HCT116 (cell line): ENCODE measurements around the gene CSNK1D. TPM values are rescaled to one million over a fixed set of nuclear protein-coding genes. Genes with fewer than 3 reads are reported as not detected.
A peak's percentile ranks its signal among the peaks of the same experiment; 100 is the strongest.

Experiments used
- ATAC-seq: fragments of 200-7000 bp; cut with Tn5 transposase; 2 replicates; pipeline ENCODE4 v1.9.1; 2020; ENCODE audit warnings: mild to moderate bottlenecking, moderate library complexity
- BruUV-seq: library from RNA; stranded (reverse); fragments of 400-500 nt; replicated peaks from 2 replicates; lab custom pipeline; 2021; lab: Mats Ljungman, UMichigan
- CTCF ChIA-PET: fragments of 300-600 bp; sonication (Branson Sonifier 250); formaldehyde crosslinking; loops from one replicate; lab custom pipeline; 2021; ENCODE audit warnings: antibody characterized with exemption; lab: Charles Lee
- POLR2A ChIA-PET: fragments of 300-600, 350-600 bp; sonication (Branson Sonifier 250); formaldehyde crosslinking; loops from one replicate; lab custom pipeline; 2021; ENCODE audit warnings: antibody characterized with exemption; lab: Charles Lee
- RAD21 ChIA-PET, 2 experiments: fragments of 300-600 bp; sonication (Branson Sonifier 250); formaldehyde crosslinking; loops; one replicate each; lab custom pipeline; 2023; ENCODE audit warnings: low total read pairs in 2 of 2; ENCODE audit not compliant: uncharacterized antibody in 2 of 2, unreplicated experiment in 2 of 2, low non-redundant PET in 1 of 2; lab: Charles Lee
- DNase-seq: peaks from one replicate; pipeline ENCODE4 v3.0.0-alpha.2; 2010; ENCODE audit warnings: low read depth, low spot score
- H2AFZ ChIP-seq: fragments of 200-600 bp; shearing (Covaris generic), sonication (generic); 2 replicates; pipeline ENCODE4 v1.6.1; 2017; ENCODE audit warnings: low read depth, mixed run types, mixed read lengths, antibody characterized with exemption, low read length; ENCODE audit not compliant: poor library complexity, severe bottlenecking
- H3K27ac ChIP-seq: 2 replicates; pipeline ENCODE4 v1.5.1; 2012; ENCODE audit warnings: low read depth, low read length
- H3K27me3 ChIP-seq: fragments of 200-600 bp; sonication (generic); 2 replicates; pipeline ENCODE4 v1.6.1; 2016; ENCODE audit warnings: mixed run types, low read length, mixed read lengths; ENCODE audit not compliant: insufficient read depth
- H3K36me3 ChIP-seq, 2 experiments: fragments of 200-500 bp in 1 of 2; fragments of 200-600 bp in 1 of 2; sonication (Bioruptor generic) in 1 of 2; sonication (generic) in 1 of 2; 2 replicates each; pipeline versions ENCODE4 v1.5.1 to v1.6.1; 2014 to 2016; ENCODE audit warnings: low read length in 2 of 2, inconsistent platforms in 1 of 2, mixed read lengths in 1 of 2, mixed run types in 1 of 2; ENCODE audit not compliant: insufficient read depth in 2 of 2, control insufficient read depth in 1 of 2
- H3K4me1 ChIP-seq, 2 experiments: fragments of 200-600 bp in 1 of 2; sonication (generic) in 1 of 2; 2 replicates each; pipeline versions ENCODE4 v1.5.1 to v1.6.1; 2012 to 2017; ENCODE audit warnings: low read length in 2 of 2, inconsistent platforms in 1 of 2, mild to moderate bottlenecking in 1 of 2, mixed read lengths in 1 of 2, mixed run types in 1 of 2, moderate library complexity in 1 of 2; ENCODE audit not compliant: insufficient read depth in 2 of 2, control insufficient read depth in 1 of 2
- H3K4me2 ChIP-seq: fragments of 200-600 bp; sonication (generic); 2 replicates; pipeline ENCODE4 v1.6.1; 2017; ENCODE audit warnings: mixed run types, low read length, mixed read lengths
- H3K4me3 ChIP-seq, 2 experiments: fragments of 200-600 bp in 1 of 2; sonication (generic) in 1 of 2; replicated peaks in 1 of 2; 2 replicates each; pipeline ENCODE4 v1.5.1; 2011 to 2016; ENCODE audit warnings: low read length in 2 of 2, control low read depth in 1 of 2, low read depth in 1 of 2, mild to moderate bottlenecking in 1 of 2, mixed read lengths in 1 of 2, mixed run types in 1 of 2
- H3K79me2 ChIP-seq: fragments of 200-600 bp; sonication (generic); 2 replicates; pipeline ENCODE4 v1.6.1; 2017; ENCODE audit warnings: mild to moderate bottlenecking, mixed run types, low read length, moderate library complexity, mixed read lengths; ENCODE audit not compliant: insufficient read depth
- H3K9ac ChIP-seq: fragments of 200-600 bp; sonication (generic); 2 replicates; pipeline ENCODE4 v1.6.1; 2016; ENCODE audit warnings: low read length, mixed read lengths
- H3K9me2 ChIP-seq: fragments of 200-600 bp; sonication (generic), shearing (Covaris generic); 2 replicates; pipeline ENCODE4 v1.6.1; 2017; ENCODE audit warnings: mixed run types, mild to moderate bottlenecking, moderate library complexity; ENCODE audit not compliant: insufficient read depth
- H3K9me3 ChIP-seq, 2 experiments: fragments of 200-500 bp in 1 of 2; fragments of 200-600 bp in 1 of 2; sonication (Bioruptor generic) in 1 of 2; sonication (generic) in 1 of 2; 2 replicates each; pipeline ENCODE4 v1.6.1; 2014 to 2017; ENCODE audit warnings: low read length in 2 of 2, mixed read lengths in 2 of 2, inconsistent platforms in 1 of 2, low read depth in 1 of 2, mild to moderate bottlenecking in 1 of 2, mixed run types in 1 of 2, moderate library complexity in 1 of 2; ENCODE audit not compliant: control insufficient read depth in 1 of 2, insufficient read depth in 1 of 2
- H4K20me1 ChIP-seq: fragments of 200-600 bp; sonication (generic), shearing (Covaris generic); 2 replicates; pipeline ENCODE4 v1.6.1; 2017; ENCODE audit warnings: mixed run types, mild to moderate bottlenecking, moderate library complexity; ENCODE audit not compliant: insufficient read depth
- ATF3 ChIP-seq: IDR thresholded peaks from 2 replicates; pipeline ENCODE4 v1.6.1; 2012
- CBX3 ChIP-seq: IDR thresholded peaks from 2 replicates; pipeline ENCODE4 v1.6.1; 2012; ENCODE audit warnings: low read depth
- CEBPB ChIP-seq: IDR thresholded peaks from 2 replicates; pipeline ENCODE4 v1.6.1; 2012; ENCODE audit warnings: low read depth
- EGR1 ChIP-seq: IDR thresholded peaks from 2 replicates; pipeline ENCODE4 v1.6.1; 2012; ENCODE audit warnings: low read depth
- FOSL1 ChIP-seq: IDR thresholded peaks from 2 replicates; pipeline ENCODE4 v1.6.1; 2012; ENCODE audit warnings: low read depth
- POLR2A ChIP-seq: IDR thresholded peaks from 2 replicates; pipeline ENCODE4 v1.7.0; 2011; ENCODE audit warnings: borderline replicate concordance; ENCODE audit not compliant: insufficient read depth, insufficient read length; ENCODE audit errors: extremely low read depth
- RAD21 ChIP-seq: IDR thresholded peaks from 2 replicates; pipeline ENCODE4 v1.6.1; 2012; ENCODE audit warnings: low read depth, mild to moderate bottlenecking
- SIN3A ChIP-seq: IDR thresholded peaks from 2 replicates; pipeline ENCODE4 v1.6.1; 2012; ENCODE audit warnings: low read depth
- SRF ChIP-seq: IDR thresholded peaks from 2 replicates; pipeline ENCODE4 v1.6.1; 2012; ENCODE audit warnings: low read depth
- TCF7L2 ChIP-seq: IDR thresholded peaks from 2 replicates; pipeline ENCODE4 v1.7.0; 2011; ENCODE audit warnings: borderline replicate concordance, inconsistent platforms; ENCODE audit not compliant: insufficient read depth, insufficient read length; ENCODE audit errors: extremely low read depth
- YY1 ChIP-seq: IDR thresholded peaks from 2 replicates; pipeline ENCODE4 v1.6.1; 2011; ENCODE audit warnings: low read length, low read depth, moderate library complexity, mild to moderate bottlenecking; ENCODE audit not compliant: insufficient replicate concordance; ENCODE audit errors: extremely low read depth
- ZBTB33 ChIP-seq: IDR thresholded peaks from 2 replicates; pipeline ENCODE4 v1.6.1; 2011; ENCODE audit warnings: mild to moderate bottlenecking, low read length, moderate library complexity; ENCODE audit not compliant: insufficient replicate concordance; ENCODE audit errors: extremely low read depth
- ZFX ChIP-seq: fragments of 450-650 bp; IDR thresholded peaks from 2 replicates; pipeline ENCODE4 v1.6.1; 2017
- ZNF274 ChIP-seq: fragments of 200-500 bp; sonication (Bioruptor generic); IDR thresholded peaks from 2 replicates; pipeline ENCODE4 v1.6.1; 2014; ENCODE audit warnings: mild to moderate bottlenecking, low read depth, low read length, inconsistent platforms
- intact Hi-C: fragments of 100-400 bp; cut with micrococcal nuclease; formaldehyde crosslinking; loops from 2 replicates; pipeline ENCODE4 v1.10.0; 2022
- total RNA-seq: library from RNA; stranded (reverse); gene quantifications from one replicate; pipeline ENCODE4 v1.2.1, GENCODE V29; 2021; ENCODE audit not compliant: unreplicated experiment
- TF ChIP-seq, protein P1 (sequence below): IDR thresholded peaks from 2 replicates; pipeline ENCODE4 v1.6.1; 2012

The CSNK1D gene
- total RNA-seq, 1 experiment from 2014 or later = 176 TPM

DNA sequence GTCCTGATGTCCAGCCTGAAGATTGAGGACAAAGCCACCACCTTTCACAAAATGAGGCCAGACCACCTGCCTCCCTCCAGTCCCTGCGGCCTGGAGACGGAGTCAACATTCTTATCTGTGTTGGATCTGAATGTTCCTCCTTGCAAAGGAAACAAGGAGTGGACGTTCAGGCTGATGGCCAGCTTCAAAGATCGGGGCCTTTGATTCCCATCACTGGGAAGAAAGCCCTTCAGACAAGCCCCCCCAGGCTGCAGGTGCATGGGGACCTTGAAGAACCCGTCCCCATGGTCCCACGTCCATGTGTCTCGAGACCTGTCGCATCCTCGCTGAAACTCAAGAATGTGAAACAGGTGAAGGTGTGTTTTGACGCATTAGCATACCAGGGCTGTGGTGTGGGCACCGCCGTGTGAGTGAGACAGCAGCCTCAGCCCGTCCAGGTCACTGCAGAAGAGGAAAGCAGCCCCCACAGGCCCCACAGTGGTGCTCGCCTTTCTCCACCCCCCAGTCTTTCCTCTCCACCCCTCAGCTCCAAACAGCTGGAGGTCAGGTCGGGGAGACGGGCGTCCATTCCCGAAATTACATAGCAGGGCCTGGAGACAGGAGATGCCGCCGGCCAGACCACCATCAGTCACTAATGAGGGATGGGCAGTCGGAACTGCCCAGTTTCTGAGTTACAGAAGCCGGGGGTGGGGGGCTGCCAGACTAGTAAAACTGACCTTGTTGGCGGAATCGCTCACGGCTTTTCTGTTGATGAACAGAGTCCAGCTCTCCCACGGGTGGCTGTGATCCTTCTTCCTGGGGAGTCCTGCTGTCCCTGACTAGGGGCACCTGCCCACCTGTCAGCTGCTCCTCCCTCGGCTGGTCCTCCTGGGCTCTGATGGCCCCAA, 877 bp upstream of the CSNK1D start:
- H3K4me2 ChIP-seq = peak overlapping the region; percentile 79
- H3K9ac ChIP-seq = peak overlapping the region; percentile 91
- no peak overlapping the region for H2AFZ ChIP-seq
- ATAC-seq (no peak), DNase-seq (no peak)
- H4K20me1 ChIP-seq = peaks cover 14% of the 10 kb centered on the region; the same call in 1 of the 2 replicates
- no peaks in the 10 kb centered on the region for H3K27me3 ChIP-seq
- intact Hi-C loops = no loop called here
- H3K79me2 ChIP-seq = peaks cover 38% of the 10 kb centered on the region
- no peaks in the 10 kb centered on the region for H3K9me3 ChIP-seq
- POLR2A ChIA-PET = interaction anchor here (1.0 to 2.4 kb wide), 4 partner anchors 8 to 18 kb away, joined by 3 to 11 read pairs (median 3); no protein-coding TSS in a partner anchor
- CTCF ChIA-PET = no interaction called here
- RAD21 ChIA-PET = no interaction called here
- H3K27ac ChIP-seq = peak overlapping the region; percentile 95; the same call in 1 of the 2 replicates
- H3K4me1 ChIP-seq = peaks cover 10 to 47% of the 10 kb centered on the region in 2 experiments
- TF ChIP-seq POLR2A = no peak
- TF ChIP-seq EGR1 = no peak
- no peak for TF ChIP-seq SRF
- no peak for TF ChIP-seq ZFX
- no peak for TF ChIP-seq SIN3A
- TF ChIP-seq CBX3 = no peak
- peaks cover 13 to 25% of the 10 kb centered on the region in 2 experiments for H3K36me3 ChIP-seq
- no TSS peak for BruUV-seq
- no peaks in the 10 kb centered on the region for H3K9me2 ChIP-seq
- peak overlapping the region; percentile 77 for H3K4me3 ChIP-seq

DNA sequence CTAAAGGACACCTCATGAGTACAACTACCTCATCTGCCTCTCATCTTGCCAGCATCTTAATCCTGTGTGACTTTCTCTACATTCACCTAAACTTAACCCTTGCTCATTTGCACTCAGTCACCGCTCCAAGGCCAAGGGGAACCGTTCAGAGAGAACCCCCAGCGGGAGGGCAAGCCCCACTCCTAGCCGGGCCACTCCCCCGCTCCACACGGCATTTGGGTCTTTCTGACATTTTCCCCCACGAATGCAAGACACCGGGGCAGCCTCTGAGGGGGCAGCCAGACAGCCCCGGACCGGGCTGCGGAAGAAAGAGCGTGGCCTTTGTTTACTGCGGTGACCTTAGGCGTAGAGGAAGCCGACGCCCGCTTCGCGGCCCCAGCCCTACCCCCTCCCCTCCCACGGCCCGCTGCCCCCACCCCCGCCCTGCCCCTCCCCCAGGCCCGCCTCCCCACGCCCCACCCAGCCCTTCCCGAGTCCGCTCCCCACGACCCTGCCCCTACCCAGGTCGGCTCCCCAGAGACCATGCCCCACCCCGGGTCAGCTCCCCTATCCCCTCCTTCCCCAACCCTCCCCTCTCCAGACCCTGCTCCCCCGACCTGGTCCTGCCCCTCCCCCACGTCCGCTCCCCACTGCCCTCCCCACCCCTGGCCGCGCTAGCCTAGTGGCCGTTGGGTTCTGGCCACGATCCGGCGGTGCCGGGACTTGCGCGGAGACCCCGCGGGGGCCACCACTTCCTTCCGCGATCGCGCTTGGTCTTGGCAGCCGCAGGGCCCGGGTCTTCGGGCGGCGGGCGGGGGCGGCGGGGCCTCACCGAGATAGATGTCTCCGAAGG, 789 bp downstream of the CSNK1D start:
- TSS peak; percentile 37 for BruUV-seq
- ChIA-PET POLR2A (interaction anchor here (0.7 to 2.4 kb wide), 3 partner anchors 11 to 432 kb away, joined by 3 to 11 read pairs (median 3); no protein-coding TSS in a partner anchor), RAD21 (interaction anchor here in 1 of 2 experiments (0.8 kb wide), 1 partner anchor 10 kb away, joined by 7 read pairs; no protein-coding TSS in a partner anchor), CTCF (no interaction called here)
- intact Hi-C loops = no loop called here
- H3K27me3 ChIP-seq = no peaks in the 10 kb centered on the region
- H3K4me3 ChIP-seq = peak overlapping the region; percentile 77
- peak overlapping the region; percentile 79 for H3K4me2 ChIP-seq
- peaks cover 13 to 29% of the 10 kb centered on the region in 2 experiments for H3K36me3 ChIP-seq
- no peaks in the 10 kb centered on the region for H3K9me3 ChIP-seq
- peak overlapping the region; percentile 91 for H3K9ac ChIP-seq
- DNase-seq (no peak), ATAC-seq (peak; percentile 30)
- peaks cover 55% of the 10 kb centered on the region for H3K79me2 ChIP-seq
- peaks cover 23 to 64% of the 10 kb centered on the region in 2 experiments for H3K4me1 ChIP-seq
- H4K20me1 ChIP-seq = peaks cover 24% of the 10 kb centered on the region; the same call in 1 of the 2 replicates
- H3K9me2 ChIP-seq = no peaks in the 10 kb centered on the region
- H3K27ac ChIP-seq = peak overlapping the region; percentile 95
- no peak overlapping the region for H2AFZ ChIP-seq
- no peak for TF ChIP-seq CEBPB
- TF ChIP-seq FOSL1 = no peak
- TF ChIP-seq POLR2A = no peak
- no peak for TF ChIP-seq TCF7L2
- no peak for TF ChIP-seq RAD21
- TF ChIP-seq ZNF274 = no peak
- TF ChIP-seq ZBTB33 = no peak
- no peak for TF ChIP-seq EGR1
- TF ChIP-seq YY1 = no peak
- TF ChIP-seq ATF3 = no peak
- TF ChIP-seq, protein P1, sequence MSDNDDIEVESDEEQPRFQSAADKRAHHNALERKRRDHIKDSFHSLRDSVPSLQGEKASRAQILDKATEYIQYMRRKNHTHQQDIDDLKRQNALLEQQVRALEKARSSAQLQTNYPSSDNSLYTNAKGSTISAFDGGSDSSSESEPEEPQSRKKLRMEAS = no peak
